Astrocyte (in vitro differentiated cells and primary cell): Measurements from ENCODE around the gene PCMT1. TPM values are rescaled to one million over a fixed set of nuclear protein-coding genes. Genes with fewer than 3 reads are reported as not detected.

Experiments
- DNase-seq: peaks from one replicate; pipeline ENCODE4 v3.0.0-alpha.2; 2010; ENCODE audit warnings: low read depth
- FAIRE-seq: peaks from 2 replicates; lab custom pipeline; 2011; peaks lifted over from hg19 to GRCh38; lab: Jason Lieb, UNC
- H2AFZ ChIP-seq: 2 replicates; pipeline ENCODE4 v1.6.0; 2012; ENCODE audit warnings: low read depth, low read length, inconsistent platforms
- H3K27ac ChIP-seq: 2 replicates; pipeline ENCODE4 v1.5.1; 2011; ENCODE audit warnings: low read depth, low read length, inconsistent platforms
- H3K27me3 ChIP-seq: 2 replicates; pipeline ENCODE4 v1.6.0; 2011; ENCODE audit warnings: low read length, inconsistent platforms; ENCODE audit not compliant: insufficient read depth
- H3K36me3 ChIP-seq: 2 replicates; pipeline ENCODE4 v1.5.1; 2011; ENCODE audit warnings: low read length, inconsistent platforms; ENCODE audit not compliant: insufficient read depth
- H3K4me1 ChIP-seq: 2 replicates; pipeline ENCODE4 v1.5.1; 2011; ENCODE audit warnings: low read length, inconsistent platforms; ENCODE audit not compliant: insufficient read depth
- H3K4me2 ChIP-seq: 2 replicates; pipeline ENCODE4 v1.6.0; 2012; ENCODE audit warnings: low read length, inconsistent platforms
- H3K4me3 ChIP-seq: 2 replicates; pipeline ENCODE4 v1.5.1; 2011; ENCODE audit warnings: low read depth, mild to moderate bottlenecking, low read length, inconsistent platforms; ENCODE audit not compliant: insufficient read depth
- H3K79me2 ChIP-seq: 2 replicates; pipeline ENCODE4 v1.6.0; 2012; ENCODE audit warnings: mild to moderate bottlenecking, low read length, inconsistent platforms; ENCODE audit not compliant: insufficient read depth
- H3K9ac ChIP-seq: 2 replicates; pipeline ENCODE4 v1.6.0; 2012; ENCODE audit warnings: mild to moderate bottlenecking, low read length, inconsistent platforms
- H3K9me3 ChIP-seq: 2 replicates; pipeline ENCODE4 v1.5.1; 2012; ENCODE audit warnings: low read depth, mild to moderate bottlenecking, low read length, inconsistent platforms; ENCODE audit not compliant: insufficient read depth
- H4K20me1 ChIP-seq: 2 replicates; pipeline ENCODE4 v1.6.0; 2012; ENCODE audit warnings: low read length, inconsistent platforms; ENCODE audit not compliant: insufficient read depth
- H3K27ac Mint-ChIP-seq: one replicate; pipeline ENCODE4 v1.8.0; 2021; ENCODE audit warnings: mild to moderate bottlenecking, mixed read lengths; ENCODE audit not compliant: unreplicated experiment
- H3K27me3 Mint-ChIP-seq: one replicate; pipeline ENCODE4 v1.8.0; 2021; ENCODE audit warnings: low read depth, mixed read lengths; ENCODE audit not compliant: unreplicated experiment
- H3K36me3 Mint-ChIP-seq: one replicate; pipeline ENCODE4 v1.8.0; 2021; ENCODE audit warnings: low read depth, mixed read lengths; ENCODE audit not compliant: unreplicated experiment
- H3K4me1 Mint-ChIP-seq: one replicate; pipeline ENCODE4 v1.8.0; 2021; ENCODE audit warnings: low read depth, mixed read lengths; ENCODE audit not compliant: unreplicated experiment
- H3K4me3 Mint-ChIP-seq: one replicate; pipeline ENCODE4 v1.8.0; 2021; ENCODE audit warnings: mild to moderate bottlenecking, moderate library complexity, mixed read lengths; ENCODE audit not compliant: unreplicated experiment
- H3K9me3 Mint-ChIP-seq: one replicate; pipeline ENCODE4 v1.8.0; 2021; ENCODE audit warnings: mild to moderate bottlenecking, mixed read lengths; ENCODE audit not compliant: unreplicated experiment
- CTCF ChIP-seq: IDR thresholded peaks from 2 replicates; pipeline ENCODE4 v1.5.1; 2011; ENCODE audit warnings: low read depth, mild to moderate bottlenecking, inconsistent platforms, low read length, moderate library complexity; ENCODE audit not compliant: insufficient read depth
- EZH2 ChIP-seq: IDR thresholded peaks from 2 replicates; pipeline ENCODE4 v1.6.1; 2012; ENCODE audit warnings: mild to moderate bottlenecking, low read length, inconsistent platforms; ENCODE audit not compliant: insufficient read depth
- total RNA-seq: library from RNA; stranded (reverse); gene quantifications from 2 replicates; pipeline ENCODE4 v1.2.1, GENCODE V29; 2021

Gene PCMT1
- total RNA-seq, 1 donor from 2014 or later: 127 TPM

- no peak overlapping the region for H3K27ac Mint-ChIP-seq
These were observed 6.0 kb downstream of the PCMT1 start for GRCh38 chr6:149755300-149756260.

GRCh38 chr6:149756261-149756636, 6.7 kb downstream of the PCMT1 start:
- Histone ChIP-seq H3K4me1 (no peaks in the 10 kb centered on the region), H3K9me3 (no peaks in the 10 kb centered on the region), H3K36me3 (no peaks in the 10 kb centered on the region), H3K27me3 (no peaks in the 10 kb centered on the region), H3K27ac (no peak overlapping the region), H3K79me2 (peaks cover 96% of the 10 kb centered on the region), H3K9ac (no peak overlapping the region), H3K4me3 (no peak overlapping the region), H4K20me1 (peaks cover 63% of the 10 kb centered on the region), H2AFZ (no peak overlapping the region), H3K4me2 (no peak overlapping the region)
- no peak overlapping the region for H3K27ac Mint-ChIP-seq
- peaks cover 1% of the 10 kb centered on the region for H3K4me1 Mint-ChIP-seq
- H3K36me3 Mint-ChIP-seq: peaks cover 4% of the 10 kb centered on the region
- no peak for TF ChIP-seq CTCF
- TF ChIP-seq EZH2: no peak
- no peak for FAIRE-seq
- H3K9me3 Mint-ChIP-seq: no peaks in the 10 kb centered on the region
- H3K4me3 Mint-ChIP-seq: no peak overlapping the region
- no peaks in the 10 kb centered on the region for H3K27me3 Mint-ChIP-seq
- DNase-seq: no peak

More at GRCh38 chr6:149755300-149756260, 6.0 kb downstream of the PCMT1 start:
- Histone ChIP-seq H4K20me1 (peaks cover 64% of the 10 kb centered on the region), H2AFZ (no peak overlapping the region), H3K4me1 (no peaks in the 10 kb centered on the region), H3K36me3 (no peaks in the 10 kb centered on the region), H3K27ac (no peak overlapping the region), H3K27me3 (no peaks in the 10 kb centered on the region), H3K4me3 (no peak overlapping the region), H3K9ac (no peak overlapping the region), H3K9me3 (no peaks in the 10 kb centered on the region), H3K4me2 (no peak overlapping the region), H3K79me2 (peaks cover 96% of the 10 kb centered on the region)
- DNase-seq: no peak
- FAIRE-seq: no peak
- Mint-ChIP-seq H3K4me3 (no peak overlapping the region), H3K4me1 (peaks cover 4% of the 10 kb centered on the region), H3K36me3 (peaks cover 4% of the 10 kb centered on the region), H3K9me3 (no peaks in the 10 kb centered on the region), H3K27me3 (no peaks in the 10 kb centered on the region)
- TF ChIP-seq EZH2 (no peak), CTCF (no peak)

GRCh38 chr6:149761438-149761837, 11.9 kb downstream of the PCMT1 start:
- TF ChIP-seq EZH2: no peak
- no peak for TF ChIP-seq CTCF
- peaks cover 2% of the 10 kb centered on the region for H3K36me3 ChIP-seq
- peaks cover 3% of the 10 kb centered on the region for H3K9me3 ChIP-seq
- no peak overlapping the region for H3K9ac ChIP-seq
- no peak overlapping the region for H3K4me3 ChIP-seq
- H4K20me1 ChIP-seq: peaks cover 41% of the 10 kb centered on the region
- peaks cover 3% of the 10 kb centered on the region for H3K4me1 Mint-ChIP-seq
- DNase-seq (no peak), FAIRE-seq (no peak)
- no peaks in the 10 kb centered on the region for H3K9me3 Mint-ChIP-seq
- H3K4me3 Mint-ChIP-seq: no peak overlapping the region
- no peaks in the 10 kb centered on the region for H3K4me1 ChIP-seq
- no peaks in the 10 kb centered on the region for H3K27me3 ChIP-seq
- H2AFZ ChIP-seq: no peak overlapping the region
- H3K27ac Mint-ChIP-seq: no peak overlapping the region
- no peak overlapping the region for H3K4me2 ChIP-seq
- no peaks in the 10 kb centered on the region for H3K27me3 Mint-ChIP-seq
- H3K27ac ChIP-seq: no peak overlapping the region
- H3K36me3 Mint-ChIP-seq: peaks cover 9% of the 10 kb centered on the region
- peaks cover 83% of the 10 kb centered on the region for H3K79me2 ChIP-seq
